Measurements from ENCODE around the gene ARHGAP6.

Gene ARHGAP6

GRCh38 chrX:11351375-11352295 is 314.1 kb downstream of the ARHGAP6 start:
- no peak for DNase-seq (ENCODE audit: low spot score)

- DNase-seq (ENCODE audit: low spot score) = no peak
Observed at GRCh38 chrX:11349661-11350337, 315.9 kb downstream of the ARHGAP6 start.

- DNase-seq (ENCODE audit: low spot score) = no peak
Observed at GRCh38 chrX:11349020-11349419, 316.7 kb downstream of the ARHGAP6 start.

GRCh38 chrX:11347300-11347699 is 318.4 kb downstream of the ARHGAP6 start:
- no peak for DNase-seq (ENCODE audit: low spot score)

GRCh38 chrX:11346121-11346682 is 319.5 kb downstream of the ARHGAP6 start:
- DNase-seq (ENCODE audit: low spot score) = no peak

GRCh38 chrX:11342673-11343072 is 323.0 kb downstream of the ARHGAP6 start:
- DNase-seq (ENCODE audit: low spot score) = no peak

- DNase-seq (ENCODE audit: low spot score) = no peak
Observed at GRCh38 chrX:11341274-11342201, 324.2 kb downstream of the ARHGAP6 start.

GRCh38 chrX:11337292-11338009 is 328.3 kb downstream of the ARHGAP6 start:
- DNase-seq (ENCODE audit: low spot score) = no peak

GRCh38 chrX:11336201-11336600 is 329.5 kb downstream of the ARHGAP6 start:
- DNase-seq (ENCODE audit: low spot score) = no peak

GRCh38 chrX:11334165-11334564 is 331.6 kb downstream of the ARHGAP6 start:
- no peak for DNase-seq (ENCODE audit: low spot score)

GRCh38 chrX:11331788-11332187 is 333.9 kb downstream of the ARHGAP6 start:
- DNase-seq (ENCODE audit: low spot score) = no peak

GRCh38 chrX:11329021-11329420 is 336.7 kb downstream of the ARHGAP6 start:
- DNase-seq (ENCODE audit: low spot score) = no peak

GRCh38 chrX:11328134-11328533 is 337.6 kb downstream of the ARHGAP6 start:
- no peak for DNase-seq (ENCODE audit: low spot score)

GRCh38 chrX:11321986-11322385 is 343.7 kb downstream of the ARHGAP6 start:
- DNase-seq (ENCODE audit: low spot score) = no peak

- DNase-seq (ENCODE audit: low spot score) = no peak
Observed at GRCh38 chrX:11319806-11320520, 345.8 kb downstream of the ARHGAP6 start.

- DNase-seq (ENCODE audit: low spot score) = no peak
Observed at GRCh38 chrX:11311706-11312105, 354.0 kb downstream of the ARHGAP6 start.

- DNase-seq (ENCODE audit: low spot score) = no peak
Observed at GRCh38 chrX:11309220-11309619, 356.5 kb downstream of the ARHGAP6 start.

- no peak for DNase-seq (ENCODE audit: low spot score)
Observed at GRCh38 chrX:11305641-11306040, 360.1 kb downstream of the ARHGAP6 start.

- no peak for DNase-seq (ENCODE audit: low spot score)
Observed at GRCh38 chrX:11304829-11305228, 360.9 kb downstream of the ARHGAP6 start.

- DNase-seq (ENCODE audit: low spot score) = no peak
Observed at GRCh38 chrX:11298600-11298999, 367.1 kb downstream of the ARHGAP6 start.

GRCh38 chrX:11296051-11296450 is 369.7 kb downstream of the ARHGAP6 start:
- no peak for DNase-seq (ENCODE audit: low spot score)

All from ecto neural progenitor cell (in vitro differentiated cells).